ENCODE data around the gene CADPS. TPM values are rescaled to one million over a fixed set of nuclear protein-coding genes. Genes with fewer than 3 reads are reported as not detected.

CADPS gene
- total RNA-seq, 1 experiment from 2014 or later: not detected

DNA sequence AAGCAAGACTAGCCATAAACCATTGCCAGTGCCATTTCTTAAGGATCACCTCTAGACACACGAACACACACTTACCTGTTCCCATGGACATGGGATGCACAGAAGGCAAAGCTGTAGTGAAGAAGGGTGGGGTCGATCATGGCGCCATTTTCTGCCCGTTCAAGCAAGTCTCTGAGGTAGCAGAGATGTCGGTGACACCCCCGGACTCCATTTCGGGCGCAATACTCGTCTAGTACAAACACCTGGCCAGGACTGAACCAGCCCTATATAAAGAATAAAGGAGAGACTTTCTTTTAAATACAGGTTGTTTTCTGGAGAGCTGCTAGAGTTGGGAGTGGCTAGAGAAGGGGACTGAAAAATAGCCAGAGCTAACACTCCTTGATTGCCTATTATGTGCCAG is 342.4 kb downstream of the CADPS start:
- no peak for TF ChIP-seq EZH2 (IDR thresholded peaks at IDR 0.05; ENCODE audit: low read depth)
- TF ChIP-seq, protein P1, sequence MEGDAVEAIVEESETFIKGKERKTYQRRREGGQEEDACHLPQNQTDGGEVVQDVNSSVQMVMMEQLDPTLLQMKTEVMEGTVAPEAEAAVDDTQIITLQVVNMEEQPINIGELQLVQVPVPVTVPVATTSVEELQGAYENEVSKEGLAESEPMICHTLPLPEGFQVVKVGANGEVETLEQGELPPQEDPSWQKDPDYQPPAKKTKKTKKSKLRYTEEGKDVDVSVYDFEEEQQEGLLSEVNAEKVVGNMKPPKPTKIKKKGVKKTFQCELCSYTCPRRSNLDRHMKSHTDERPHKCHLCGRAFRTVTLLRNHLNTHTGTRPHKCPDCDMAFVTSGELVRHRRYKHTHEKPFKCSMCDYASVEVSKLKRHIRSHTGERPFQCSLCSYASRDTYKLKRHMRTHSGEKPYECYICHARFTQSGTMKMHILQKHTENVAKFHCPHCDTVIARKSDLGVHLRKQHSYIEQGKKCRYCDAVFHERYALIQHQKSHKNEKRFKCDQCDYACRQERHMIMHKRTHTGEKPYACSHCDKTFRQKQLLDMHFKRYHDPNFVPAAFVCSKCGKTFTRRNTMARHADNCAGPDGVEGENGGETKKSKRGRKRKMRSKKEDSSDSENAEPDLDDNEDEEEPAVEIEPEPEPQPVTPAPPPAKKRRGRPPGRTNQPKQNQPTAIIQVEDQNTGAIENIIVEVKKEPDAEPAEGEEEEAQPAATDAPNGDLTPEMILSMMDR (conservative IDR thresholded peaks at IDR 0.05): no peak
- ChIA-PET POLR2A (ENCODE audit: unreplicated experiment) (no interaction called here), CTCF (no interaction called here)
- no peak overlapping the region for H3K4me3 ChIP-seq
- intact Hi-C loops (cut with micrococcal nuclease; ENCODE audit: unreplicated experiment): no loop called here
- H3K9me2 ChIP-seq (ENCODE audit: insufficient read depth): peaks cover 4% of the 10 kb centered on the region; the same call in 1 of the 2 replicates
- H3K27me3 ChIP-seq (ENCODE audit: insufficient read depth, low read depth): peaks cover 37% of the 10 kb centered on the region; the same call in 1 of the 2 replicates
- no peaks in the 10 kb centered on the region for H4K20me1 ChIP-seq (ENCODE audit: insufficient read depth)
- no peaks in the 10 kb centered on the region for H3K36me3 ChIP-seq (ENCODE audit: low read depth)
- no peak overlapping the region for H3K27ac ChIP-seq
- H3K4me1 ChIP-seq (replicated peaks; ENCODE audit: insufficient read depth): no peaks in the 10 kb centered on the region
- DNase-seq: no peak
- H3K9me3 ChIP-seq (ENCODE audit: insufficient read depth, low read depth): no peaks in the 10 kb centered on the region
- no peak overlapping the region for H2AFZ ChIP-seq
- H3K4me2 ChIP-seq: no peak overlapping the region
- BruUV-seq (replicated peaks): no TSS peak
- no peaks in the 10 kb centered on the region for H3F3A ChIP-seq (ENCODE audit: insufficient read depth, low read depth)
- no peaks in the 10 kb centered on the region for H3K79me2 ChIP-seq (ENCODE audit: low read depth)

DNA sequence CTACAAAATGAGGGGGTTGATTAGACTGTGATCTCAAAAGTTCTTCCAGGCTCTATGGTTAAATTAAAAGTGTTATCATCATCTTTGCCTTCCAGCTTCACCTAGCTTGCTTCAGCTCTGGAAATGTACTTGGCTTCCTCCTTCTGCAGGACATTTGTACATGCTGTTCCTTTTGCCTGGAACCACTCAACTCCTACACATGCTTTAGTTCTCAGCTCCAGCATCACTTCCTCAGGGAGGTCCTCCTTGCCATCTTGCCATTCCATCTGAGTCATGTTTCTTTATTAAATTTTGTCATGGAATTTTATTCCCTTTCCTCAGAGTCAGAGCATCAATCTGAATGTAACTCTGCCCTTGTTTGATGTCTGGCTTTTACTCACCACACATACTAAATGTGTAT is 343.2 kb downstream of the CADPS start:
- no TSS peak for BruUV-seq (replicated peaks)
- CTCF ChIA-PET: no interaction called here

DNA sequence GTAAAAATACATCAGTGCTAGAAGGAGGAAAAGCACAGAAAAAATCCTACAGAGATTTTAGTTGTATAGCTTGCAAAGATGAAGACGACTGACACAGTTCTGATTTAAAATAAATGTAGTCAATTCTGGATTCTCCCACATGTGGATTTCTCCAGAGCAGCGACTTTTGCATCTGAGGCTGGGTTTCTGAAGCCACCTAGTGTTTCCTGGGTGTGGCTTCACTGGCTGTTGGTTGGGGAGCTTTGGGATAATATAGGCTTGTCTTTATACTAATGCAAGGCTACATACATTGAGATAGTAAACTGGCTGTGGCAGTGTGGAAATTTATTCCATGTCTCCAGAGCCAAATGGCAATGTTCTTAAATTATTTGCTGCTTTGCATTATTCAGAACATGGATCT is 343.7 kb downstream of the CADPS start:
- POLR2A ChIA-PET (ENCODE audit: unreplicated experiment): interaction anchor here (0.5 kb wide), 1 partner anchor 126 kb away, joined by 5 read pairs; no protein-coding TSS in a partner anchor
- CTCF ChIA-PET: no interaction called here
- intact Hi-C loops (cut with micrococcal nuclease; ENCODE audit: unreplicated experiment): no loop called here

More for the DNA sequence above, 343.2 kb downstream of the CADPS start:
- intact Hi-C loops (cut with micrococcal nuclease; ENCODE audit: unreplicated experiment): no loop called here
- H3K9me2 ChIP-seq (ENCODE audit: insufficient read depth): peaks cover 4% of the 10 kb centered on the region; the same call in 1 of the 2 replicates
- POLR2A ChIA-PET (ENCODE audit: unreplicated experiment): no interaction called here
- H3K4me2 ChIP-seq: no peak overlapping the region
- DNase-seq: no peak
- H3K36me3 ChIP-seq (ENCODE audit: low read depth): no peaks in the 10 kb centered on the region
- H3F3A ChIP-seq (ENCODE audit: insufficient read depth, low read depth): no peaks in the 10 kb centered on the region
- H2AFZ ChIP-seq: no peak overlapping the region
- no peak for TF ChIP-seq EZH2 (IDR thresholded peaks at IDR 0.05; ENCODE audit: low read depth)
- TF ChIP-seq, protein P1 (conservative IDR thresholded peaks at IDR 0.05): no peak
- H3K27ac ChIP-seq: no peak overlapping the region
- H3K4me1 ChIP-seq (replicated peaks; ENCODE audit: insufficient read depth): no peaks in the 10 kb centered on the region
- no peaks in the 10 kb centered on the region for H4K20me1 ChIP-seq (ENCODE audit: insufficient read depth)
- H3K27me3 ChIP-seq (ENCODE audit: insufficient read depth, low read depth): peaks cover 29% of the 10 kb centered on the region; the same call in 1 of the 2 replicates
- H3K9me3 ChIP-seq (ENCODE audit: insufficient read depth, low read depth): no peaks in the 10 kb centered on the region
- no peak overlapping the region for H3K4me3 ChIP-seq
- H3K79me2 ChIP-seq (ENCODE audit: low read depth): no peaks in the 10 kb centered on the region

More for the DNA sequence above, 343.7 kb downstream of the CADPS start:
- Histone ChIP-seq H3K9me3 (ENCODE audit: insufficient read depth, low read depth) (no peaks in the 10 kb centered on the region), H3F3A (ENCODE audit: insufficient read depth, low read depth) (no peaks in the 10 kb centered on the region), H3K79me2 (ENCODE audit: low read depth) (no peaks in the 10 kb centered on the region), H3K36me3 (ENCODE audit: low read depth) (no peaks in the 10 kb centered on the region), H3K9me2 (ENCODE audit: insufficient read depth) (peaks cover 4% of the 10 kb centered on the region; the same call in 1 of the 2 replicates), H4K20me1 (ENCODE audit: insufficient read depth) (no peaks in the 10 kb centered on the region), H3K27me3 (ENCODE audit: insufficient read depth, low read depth) (peaks cover 24% of the 10 kb centered on the region; the same call in 1 of the 2 replicates), H2AFZ (no peak overlapping the region), H3K4me2 (no peak overlapping the region), H3K4me3 (no peak overlapping the region), H3K4me1 (replicated peaks; ENCODE audit: insufficient read depth) (no peaks in the 10 kb centered on the region), H3K27ac (no peak overlapping the region)
- no peak for TF ChIP-seq EZH2 (IDR thresholded peaks at IDR 0.05; ENCODE audit: low read depth)
- TF ChIP-seq, protein P1 (conservative IDR thresholded peaks at IDR 0.05): no peak
- BruUV-seq (replicated peaks): no TSS peak
- DNase-seq: no peak

Data from PC-9 (cell line).